Right cardiac atrium (tissue), 5 donors: Measurements from ENCODE around the gene GIT2. TPM values are rescaled to one million over a fixed set of nuclear protein-coding genes. Genes with fewer than 3 reads are reported as not detected.

ENCODE experiments used
- ATAC-seq, 2 donors: fragments of 200-7000 bp; cut with Tn5 transposase; one replicate each; pipeline versions ENCODE4 v1.8.0 to v1.9.1; 2020; ENCODE audit warnings: moderate library complexity in 2 of 2, mild to moderate bottlenecking in 1 of 2
- DNase-seq, 3 donors: peaks; one replicate each; pipeline ENCODE4 v3.0.0-alpha.2; 2020
- H3K27ac ChIP-seq: one replicate; pipeline ENCODE4 v1.5.1; 2013; ENCODE audit warnings: mild to moderate bottlenecking, low read length, control low read depth, moderate library complexity
- H3K27me3 ChIP-seq: one replicate; pipeline ENCODE4 v1.6.1; 2013; ENCODE audit not compliant: control insufficient read depth, insufficient read depth
- H3K4me1 ChIP-seq: one replicate; pipeline ENCODE4 v1.6.1; 2013; ENCODE audit warnings: low read length; ENCODE audit not compliant: control insufficient read depth, insufficient read depth
- H3K4me3 ChIP-seq: one replicate; pipeline ENCODE4 v1.5.1; 2013; ENCODE audit warnings: low read length, control low read depth
- H3K9me3 ChIP-seq: one replicate; pipeline ENCODE4 v1.6.1; 2013; ENCODE audit warnings: low read length; ENCODE audit not compliant: control insufficient read depth
- WGBS: extraction: QIAGEN DNeasy Blood & Tissue Kit; methylation state at CpG from one replicate; pipeline ENCODE4 v1.1.7; 2013; 5-methylcytosine and 5-hydroxymethylcytosine counted together
- intact Hi-C, 4 donors: fragments of 100-400 bp; cut with DNase I; formaldehyde crosslinking; loops; one replicate each; pipeline versions ENCODE4 v1.11.0 to v1.14.0; 2022 to 2023
- polyA plus RNA-seq: library from polyadenylated mRNA; stranded (reverse); fragments of 200-250 nt; gene quantifications from one replicate; pipeline ENCODE4 v1.2.3, GENCODE V29; 2013
- total RNA-seq, 4 donors: library from RNA; stranded (reverse); fragmentation: NEBNext Ultra II Directional; extraction: Animal tissue kit (Norgen Biotek cat#: 25700); gene quantifications; one replicate each; pipeline ENCODE4 v1.2.1, GENCODE V29; 2021
- donor health status: healthy with polysubstance abuse.
- donor health status: DM: no; HTN: yes; CAD: no.
- donor health status: DM: no; HTN: no; CAD: no.
- donor health status: DM: no; HTN: yes; CAD: no; lungs with severe emphysema.
- donor health status: DM: yes; HTN: yes; CAD: no.

GIT2 gene
- total and polyA plus RNA-seq, 5 donors, result 17.9 to 44.6 (median 32.3) TPM

DNA sequence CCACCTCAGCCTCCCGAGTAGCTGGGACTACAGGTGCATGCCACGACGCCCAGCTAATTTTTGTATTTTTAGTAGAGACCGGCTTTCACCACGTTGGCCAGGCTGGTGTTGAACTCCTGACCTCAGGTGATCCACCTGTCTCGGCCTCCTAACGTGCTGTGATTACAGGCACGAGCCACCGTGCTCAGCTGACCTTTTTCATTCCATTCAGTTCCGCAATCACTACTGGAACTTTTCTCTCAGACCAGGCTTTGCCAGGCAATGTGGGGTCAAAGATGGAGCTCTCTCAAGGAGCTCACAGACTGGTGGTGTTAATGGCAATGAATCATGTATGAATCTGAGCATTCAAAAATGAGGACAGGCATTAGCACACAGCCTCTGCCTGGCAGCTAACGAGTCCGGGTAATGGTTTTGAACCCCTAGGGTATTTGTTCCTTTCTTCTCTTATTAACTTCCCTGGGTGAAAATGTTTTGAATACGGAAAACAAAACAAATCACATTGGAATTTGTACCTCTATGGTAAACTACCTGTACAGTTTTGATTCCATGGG, 105.5 kb downstream of the GIT2 start:
- Histone ChIP-seq H3K27me3 (no peaks in the 10 kb centered on the region), H3K4me1 (no peaks in the 10 kb centered on the region), H3K27ac (no peak overlapping the region), H3K4me3 (no peak overlapping the region), H3K9me3 (no peaks in the 10 kb centered on the region)
- DNase-seq (no peak), ATAC-seq (no peak)
- WGBS, result 83% methylated on average over 13 of the region's 13 CpGs
- intact Hi-C loops, result no loop called here

DNA sequence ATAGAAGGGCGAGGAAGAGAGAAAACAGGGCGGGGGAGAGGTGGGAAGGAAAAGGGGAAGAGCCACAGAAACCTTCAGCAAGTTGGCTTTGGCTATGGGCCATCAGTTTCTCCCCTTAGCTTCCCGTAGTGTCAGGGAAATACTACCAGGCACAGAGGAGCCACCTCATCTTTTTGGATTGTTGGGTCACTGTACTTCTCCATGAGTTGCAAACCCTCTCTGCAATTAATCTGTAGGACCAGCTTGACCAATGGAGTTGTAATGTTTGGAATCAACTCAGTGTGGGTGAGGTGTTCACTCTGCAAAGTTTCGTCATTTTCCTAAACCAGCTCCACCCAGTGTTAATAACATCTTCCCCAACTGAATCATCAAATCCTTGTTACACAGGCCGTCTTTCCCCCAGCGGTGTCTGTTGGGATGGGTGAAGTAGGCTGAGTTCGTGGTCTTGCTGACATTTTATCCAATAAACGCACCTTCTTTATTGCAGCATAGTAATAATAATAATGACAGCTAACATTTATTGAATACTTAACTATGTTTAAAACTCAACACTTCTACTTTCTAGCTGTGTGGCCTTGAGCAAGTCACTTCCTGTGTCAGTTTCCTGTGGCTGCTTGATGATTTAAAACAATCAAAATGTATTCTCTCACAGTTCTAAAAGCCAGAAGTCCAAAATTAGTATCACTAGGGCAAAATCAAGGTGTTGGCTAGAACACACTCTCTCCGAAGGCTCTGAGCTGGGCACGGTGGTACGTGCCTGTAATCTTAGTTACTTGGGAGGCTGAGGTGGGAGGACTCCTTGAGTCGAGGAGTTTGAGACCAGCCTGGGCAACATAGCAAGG, 107.8 kb downstream of the GIT2 start:
- Histone ChIP-seq H3K9me3 (no peaks in the 10 kb centered on the region), H3K27me3 (no peaks in the 10 kb centered on the region), H3K27ac (no peak overlapping the region), H3K4me3 (no peak overlapping the region), H3K4me1 (no peaks in the 10 kb centered on the region)
- intact Hi-C loops, result loop anchor here in 1 of 4 donors (10.0 kb wide), 1 partner anchor 84 kb away; no protein-coding TSS in a partner anchor
- WGBS, result 53% methylated on average over 12 of the region's 12 CpGs
- ATAC-seq (peak; percentile 54 to 85), DNase-seq (no peak)

DNA sequence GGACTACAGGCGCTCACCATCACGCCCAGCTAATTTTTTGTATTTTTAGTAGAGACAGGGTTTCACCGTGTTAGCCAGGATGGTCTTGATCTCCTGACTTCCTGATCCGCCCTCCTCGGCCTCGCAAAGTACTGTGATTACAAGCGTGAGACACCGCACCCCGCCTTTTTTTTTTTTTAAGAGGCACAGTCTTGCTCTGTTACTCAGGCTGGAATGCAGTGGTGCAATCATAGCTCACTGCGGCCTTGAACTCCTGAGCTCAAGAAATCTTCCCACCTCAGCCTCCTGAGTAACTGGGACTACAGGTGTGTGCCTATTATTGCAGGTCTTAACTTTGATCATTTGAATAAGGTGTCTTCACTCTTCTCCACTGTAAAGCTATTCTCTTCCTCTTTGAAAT, 110.6 kb downstream of the GIT2 start:
- intact Hi-C loops, result loop anchor here in 1 of 4 donors (10.0 kb wide), 1 partner anchor 81 kb away; no protein-coding TSS in a partner anchor
- 81% methylated on average over 10 of the region's 10 CpGs for WGBS
- Histone ChIP-seq H3K4me3 (no peak overlapping the region), H3K27ac (no peak overlapping the region), H3K9me3 (no peaks in the 10 kb centered on the region), H3K4me1 (no peaks in the 10 kb centered on the region), H3K27me3 (no peaks in the 10 kb centered on the region)
- no peak for ATAC-seq
- no peak for DNase-seq

DNA sequence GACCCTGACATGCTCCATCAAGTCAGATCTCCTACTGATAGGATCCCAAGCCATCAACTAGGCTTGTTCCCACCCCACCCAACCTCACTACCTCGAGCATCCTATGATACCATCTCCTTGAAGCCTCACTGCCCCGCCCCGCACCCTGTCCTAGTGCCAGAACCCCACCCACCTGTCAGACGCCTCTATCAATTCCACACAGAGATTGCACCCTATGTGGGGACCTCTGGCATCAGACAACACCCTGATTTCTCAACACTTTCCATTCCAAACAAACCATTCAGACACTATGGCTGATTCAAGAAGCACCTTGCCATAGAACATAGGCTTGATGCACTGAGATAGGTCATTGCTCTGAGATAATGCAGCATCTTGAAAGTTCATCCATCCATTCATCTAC, 112.7 kb downstream of the GIT2 start:
- no peak overlapping the region for H3K27ac ChIP-seq
- H3K27me3 ChIP-seq, result no peaks in the 10 kb centered on the region
- DNase-seq, result no peak
- WGBS, result 68% methylated on average over 4 of the region's 4 CpGs
- peaks cover 8% of the 10 kb centered on the region for H3K4me1 ChIP-seq
- intact Hi-C loops, result loop anchor here in 1 of 4 donors (10.0 kb wide), 1 partner anchor 79 kb away; no protein-coding TSS in a partner anchor
- no peak overlapping the region for H3K4me3 ChIP-seq
- no peaks in the 10 kb centered on the region for H3K9me3 ChIP-seq
- no peak for ATAC-seq

DNA sequence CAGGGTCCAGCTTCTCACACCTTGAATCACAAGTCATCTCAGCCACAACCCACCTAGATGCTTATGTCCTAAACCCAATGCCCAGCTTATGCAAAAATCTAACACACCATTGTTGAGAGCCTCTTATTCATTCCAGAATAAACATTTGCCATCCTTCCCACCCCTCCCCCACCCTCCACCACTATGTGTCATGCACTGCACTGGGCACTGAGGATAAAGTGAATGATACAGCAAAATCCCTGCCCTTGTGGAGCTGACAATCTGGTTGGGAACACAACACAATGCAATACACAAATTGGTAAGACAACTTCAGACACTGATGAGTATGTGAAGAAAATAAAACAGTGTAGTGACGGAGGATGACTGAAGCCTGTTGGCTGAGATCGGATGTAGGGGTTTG, 114.4 kb downstream of the GIT2 start:
- ATAC-seq (no peak), DNase-seq (no peak)
- 87% methylated on average over 2 of the region's 2 CpGs for WGBS
- Histone ChIP-seq H3K4me1 (peaks cover 10% of the 10 kb centered on the region), H3K4me3 (no peak overlapping the region), H3K27me3 (no peaks in the 10 kb centered on the region), H3K27ac (no peak overlapping the region), H3K9me3 (no peaks in the 10 kb centered on the region)
- intact Hi-C loops, result loop anchor here in 3 of 4 donors (2.0 to 10.0 kb wide), 2 partner anchors 77 kb away; no protein-coding TSS in a partner anchor

DNA sequence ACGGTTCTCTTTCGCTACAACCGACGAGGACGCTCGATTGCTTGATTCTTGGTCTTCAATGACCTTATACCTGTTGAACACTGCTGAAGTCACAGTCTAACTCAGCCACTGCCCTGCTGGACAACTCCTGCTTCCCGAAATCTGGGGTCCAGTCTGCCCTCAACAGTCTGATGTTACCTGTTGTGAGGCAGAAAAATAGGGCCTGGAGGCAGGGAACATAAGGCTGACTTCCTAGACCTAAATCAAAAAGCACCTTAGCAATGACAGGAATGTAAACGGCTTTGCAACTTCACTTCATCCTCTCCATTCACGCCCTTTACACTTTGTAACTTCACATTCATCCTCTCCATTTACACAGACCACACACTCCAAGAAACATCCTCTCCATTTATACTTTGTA, 115.2 kb downstream of the GIT2 start:
- Histone ChIP-seq H3K27ac (no peak overlapping the region), H3K27me3 (no peaks in the 10 kb centered on the region), H3K4me3 (peak overlapping the region; percentile 66), H3K4me1 (peaks cover 10% of the 10 kb centered on the region), H3K9me3 (no peaks in the 10 kb centered on the region)
- intact Hi-C loops, result loop anchor here in 3 of 4 donors (2.0 to 10.0 kb wide), 2 partner anchors 76 kb away; no protein-coding TSS in a partner anchor
- ATAC-seq, result no peak
- no peak for DNase-seq
- WGBS, result 5% methylated on average over 9 of the region's 9 CpGs

DNA sequence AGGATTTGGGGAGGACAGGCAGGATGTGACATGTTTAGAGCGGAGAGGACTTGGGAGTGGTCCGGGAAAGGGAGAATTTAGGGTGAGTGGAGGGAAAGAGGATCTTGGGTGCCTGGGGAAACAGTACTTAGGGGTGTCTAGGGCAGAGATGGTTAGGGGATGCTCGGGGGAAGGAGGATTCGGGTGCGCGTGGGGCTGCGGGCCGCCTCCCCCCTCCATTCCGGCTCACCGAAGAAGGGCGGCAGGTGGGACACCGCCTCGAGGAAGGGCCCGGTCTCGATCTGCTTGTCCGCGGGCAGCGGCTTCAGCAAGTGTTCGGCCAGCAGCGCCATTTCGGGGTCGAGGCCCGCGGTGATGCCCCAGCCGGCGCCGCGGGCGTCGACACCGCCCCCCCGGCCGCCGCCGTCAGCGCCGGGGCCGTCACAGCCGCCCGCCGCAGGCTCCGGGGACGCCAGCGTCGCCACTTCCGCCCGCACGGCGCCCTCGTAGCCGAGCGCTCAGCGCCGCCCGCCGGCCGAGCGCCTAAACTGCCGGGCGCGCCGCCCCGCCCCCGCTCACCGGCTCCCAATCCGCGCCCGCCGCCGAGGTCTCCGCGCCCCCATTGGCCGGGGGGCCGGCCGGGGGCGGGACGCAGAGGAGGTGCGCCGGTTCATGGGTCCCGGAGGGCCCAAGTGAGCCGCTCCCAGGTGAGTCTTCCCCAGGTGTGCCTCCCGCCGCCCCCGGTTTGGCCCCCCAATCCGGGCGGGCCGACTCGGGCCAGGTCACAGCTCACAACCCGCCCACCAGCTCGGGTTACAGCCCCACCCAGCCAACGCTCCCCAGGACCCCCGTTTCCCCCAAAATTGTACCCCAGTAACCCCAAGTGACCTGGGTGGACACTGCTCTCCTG, 115.9 kb downstream of the GIT2 start, which contains the start of gene GLTP:
Gene GLTP (minus strand): TSS at position 499 of the 889 bp plus-strand sequence. CDS start 167 bp downstream, at position 332.
- WGBS, result under 1% methylated on average over 92 of the region's 92 CpGs
- DNase-seq (peak; percentile 86 to 95 (median 95)), ATAC-seq (peak; percentile 97)
- Histone ChIP-seq H3K4me1 (peaks cover 10% of the 10 kb centered on the region), H3K27ac (peak within 1 kb of the TSS; percentile 37), H3K9me3 (no peaks in the 10 kb centered on the region), H3K27me3 (no peaks in the 10 kb centered on the region), H3K4me3 (peak within 1 kb of the TSS; percentile 66)
- intact Hi-C loops, result loop anchor here in 3 of 4 donors (2.0 to 10.0 kb wide), 2 partner anchors 75 kb away; no protein-coding TSS in a partner anchor

Other genes with a start within 250 kb of the GIT2 start
- gene TRPV4, start 163.0 kb downstream of the GIT2 start, total RNA-seq, result 1 to 10 TPM; 1.1 to 1.4 (median 1.2) TPM
- gene TRPV4, start 163.0 kb downstream of the GIT2 start, polyA plus RNA-seq, result 0.57 TPM
- 10 to 100 TPM; 20.5 to 26.8 (median 22.3) TPM for gene GLTP, start 115.8 kb downstream of the GIT2 start, total RNA-seq
- 20.7 TPM for gene GLTP, start 115.8 kb downstream of the GIT2 start, polyA plus RNA-seq
- gene TCHP, start 96.1 kb downstream of the GIT2 start, total RNA-seq, result 10 to 100 TPM in 3 of 4 donors, 1 to 10 TPM in 1; 7.1 to 13.5 (median 10.3) TPM
- gene TCHP, start 96.1 kb downstream of the GIT2 start, polyA plus RNA-seq, result 10.1 TPM
- gene ANKRD13A, start 3.1 kb upstream of the GIT2 start, total RNA-seq, result 10 to 100 TPM; 20.5 to 24.7 (median 21.1) TPM
- 9.6 TPM for gene ANKRD13A, start 3.1 kb upstream of the GIT2 start, polyA plus RNA-seq
- gene C12orf76, start 52.2 kb upstream of the GIT2 start, total RNA-seq, result 1 to 10 TPM; 5.7 to 6.8 (median 6.7) TPM
- gene C12orf76, start 52.2 kb upstream of the GIT2 start, polyA plus RNA-seq, result 7.0 TPM
- gene IFT81, start 128.0 kb upstream of the GIT2 start, total RNA-seq, result 10 to 100 TPM in 3 of 4 donors, 1 to 10 TPM in 1; 9.6 to 14.9 (median 11.6) TPM
- gene IFT81, start 128.0 kb upstream of the GIT2 start, polyA plus RNA-seq, result 7.6 TPM